Activated CD8-positive, alpha-beta T cell treated with anti-CD3 and anti-CD28 coated beads for 36 hours (primary cell): ENCODE data around the gene CRYZ. TPM values are rescaled to one million over a fixed set of nuclear protein-coding genes. Genes with fewer than 3 reads are reported as not detected.

Experiments
- ATAC-seq: fragments of 200-7000 bp; cut with Tn5 transposase; one replicate; pipeline ENCODE4 v1.10.0; 2021; ENCODE audit warnings: mild to moderate bottlenecking, moderate library complexity
- CTCF ChIA-PET: fragments of 350-600 bp; sonication (Branson Sonifier 250); formaldehyde crosslinking; loops from one replicate; lab custom pipeline; 2021; ENCODE audit warnings: antibody characterized with exemption; lab: Charles Lee
- POLR2A ChIA-PET: fragments of 350-600 bp; sonication (Branson Sonifier 250); formaldehyde crosslinking; loops from one replicate; lab custom pipeline; 2021; ENCODE audit warnings: antibody characterized with exemption; lab: Charles Lee
- DNase-seq: peaks from one replicate; pipeline ENCODE4 v3.0.0-alpha.2; 2020
- H3K27ac Mint-ChIP-seq: one replicate; pipeline ENCODE4 v1.8.0; 2021; ENCODE audit warnings: mild to moderate bottlenecking, mixed read lengths
- H3K27me3 Mint-ChIP-seq: one replicate; pipeline ENCODE4 v1.8.0; 2021; ENCODE audit warnings: mixed read lengths
- H3K36me3 Mint-ChIP-seq: one replicate; pipeline ENCODE4 v1.8.0; 2021; ENCODE audit warnings: low read depth, mixed read lengths
- H3K4me1 Mint-ChIP-seq: one replicate; pipeline ENCODE4 v1.8.0; 2021; ENCODE audit warnings: low read depth, mixed read lengths
- H3K4me3 Mint-ChIP-seq: one replicate; pipeline ENCODE4 v1.8.0; 2021; ENCODE audit warnings: mild to moderate bottlenecking, moderate library complexity, mixed read lengths
- H3K9me3 Mint-ChIP-seq: one replicate; pipeline ENCODE4 v1.8.0; 2021; ENCODE audit warnings: mixed read lengths
- intact Hi-C: fragments of 100-400 bp; cut with micrococcal nuclease; formaldehyde crosslinking; loops from one replicate; pipeline ENCODE4 v1.10.0; 2022
- total RNA-seq, 2 experiments: library from RNA; stranded (reverse); gene quantifications; one replicate each; pipeline ENCODE4 v1.2.3, GENCODE V29; 2021
- TF ChIP-seq, protein P1 (sequence below): fragments of 200-600 bp; IDR thresholded peaks from one replicate; pipeline ENCODE4 v1.8.0; 2022; ENCODE audit warnings: antibody characterized with exemption, mild to moderate bottlenecking

CRYZ gene
- total RNA-seq, 2 experiments from 2014 or later, result 6.0 to 7.5 TPM

DNA sequence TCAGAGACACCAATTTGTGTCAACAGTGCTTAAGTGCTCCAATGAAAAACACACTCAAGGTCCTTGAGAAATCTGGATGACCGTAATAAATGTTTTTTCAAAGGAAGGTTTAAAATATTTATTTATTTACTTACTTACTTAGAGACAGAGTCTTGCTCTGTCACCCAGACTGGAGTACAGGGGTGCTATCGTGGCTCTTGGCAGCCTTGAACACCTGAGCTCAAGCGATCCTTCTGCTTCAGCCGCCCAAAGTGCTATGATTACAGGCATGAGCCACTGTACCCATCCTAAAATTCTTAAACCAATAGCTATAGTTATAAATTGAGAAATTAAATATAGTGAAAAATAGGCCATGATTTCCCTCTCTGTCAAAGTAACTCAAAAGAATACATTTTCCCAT, 41.9 kb downstream of the CRYZ start:
- TF ChIP-seq, protein P1, sequence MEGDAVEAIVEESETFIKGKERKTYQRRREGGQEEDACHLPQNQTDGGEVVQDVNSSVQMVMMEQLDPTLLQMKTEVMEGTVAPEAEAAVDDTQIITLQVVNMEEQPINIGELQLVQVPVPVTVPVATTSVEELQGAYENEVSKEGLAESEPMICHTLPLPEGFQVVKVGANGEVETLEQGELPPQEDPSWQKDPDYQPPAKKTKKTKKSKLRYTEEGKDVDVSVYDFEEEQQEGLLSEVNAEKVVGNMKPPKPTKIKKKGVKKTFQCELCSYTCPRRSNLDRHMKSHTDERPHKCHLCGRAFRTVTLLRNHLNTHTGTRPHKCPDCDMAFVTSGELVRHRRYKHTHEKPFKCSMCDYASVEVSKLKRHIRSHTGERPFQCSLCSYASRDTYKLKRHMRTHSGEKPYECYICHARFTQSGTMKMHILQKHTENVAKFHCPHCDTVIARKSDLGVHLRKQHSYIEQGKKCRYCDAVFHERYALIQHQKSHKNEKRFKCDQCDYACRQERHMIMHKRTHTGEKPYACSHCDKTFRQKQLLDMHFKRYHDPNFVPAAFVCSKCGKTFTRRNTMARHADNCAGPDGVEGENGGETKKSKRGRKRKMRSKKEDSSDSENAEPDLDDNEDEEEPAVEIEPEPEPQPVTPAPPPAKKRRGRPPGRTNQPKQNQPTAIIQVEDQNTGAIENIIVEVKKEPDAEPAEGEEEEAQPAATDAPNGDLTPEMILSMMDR, result no peak
- H3K27me3 Mint-ChIP-seq, result peaks cover 2% of the 10 kb centered on the region
- ChIA-PET POLR2A (no interaction called here), CTCF (interaction anchor here (0.6 to 4.0 kb wide), 7 partner anchors 10 to 76 kb away, joined by 3 to 13 read pairs (median 9); no protein-coding TSS in a partner anchor)
- intact Hi-C loops, result no loop called here
- no peak overlapping the region for H3K4me3 Mint-ChIP-seq
- no peaks in the 10 kb centered on the region for H3K4me1 Mint-ChIP-seq
- no peaks in the 10 kb centered on the region for H3K9me3 Mint-ChIP-seq
- DNase-seq, result no peak
- no peak for ATAC-seq
- no peak overlapping the region for H3K27ac Mint-ChIP-seq
- no peaks in the 10 kb centered on the region for H3K36me3 Mint-ChIP-seq

- no peak for DNase-seq
- Mint-ChIP-seq H3K36me3 (no peaks in the 10 kb centered on the region), H3K4me3 (no peak overlapping the region), H3K4me1 (no peaks in the 10 kb centered on the region), H3K27ac (no peak overlapping the region), H3K27me3 (peaks cover 2% of the 10 kb centered on the region), H3K9me3 (no peaks in the 10 kb centered on the region)
- TF ChIP-seq, protein P1, result no peak
- no peak for ATAC-seq
- ChIA-PET POLR2A (no interaction called here), CTCF (interaction anchor here (0.6 to 4.0 kb wide), 16 partner anchors 10 to 187 kb away, joined by 3 to 13 read pairs (median 6); no protein-coding TSS in a partner anchor)
- intact Hi-C loops, result no loop called here
These were observed 42.5 kb downstream of the CRYZ start for GRCh38 chr1:74690364-74690696.

DNA sequence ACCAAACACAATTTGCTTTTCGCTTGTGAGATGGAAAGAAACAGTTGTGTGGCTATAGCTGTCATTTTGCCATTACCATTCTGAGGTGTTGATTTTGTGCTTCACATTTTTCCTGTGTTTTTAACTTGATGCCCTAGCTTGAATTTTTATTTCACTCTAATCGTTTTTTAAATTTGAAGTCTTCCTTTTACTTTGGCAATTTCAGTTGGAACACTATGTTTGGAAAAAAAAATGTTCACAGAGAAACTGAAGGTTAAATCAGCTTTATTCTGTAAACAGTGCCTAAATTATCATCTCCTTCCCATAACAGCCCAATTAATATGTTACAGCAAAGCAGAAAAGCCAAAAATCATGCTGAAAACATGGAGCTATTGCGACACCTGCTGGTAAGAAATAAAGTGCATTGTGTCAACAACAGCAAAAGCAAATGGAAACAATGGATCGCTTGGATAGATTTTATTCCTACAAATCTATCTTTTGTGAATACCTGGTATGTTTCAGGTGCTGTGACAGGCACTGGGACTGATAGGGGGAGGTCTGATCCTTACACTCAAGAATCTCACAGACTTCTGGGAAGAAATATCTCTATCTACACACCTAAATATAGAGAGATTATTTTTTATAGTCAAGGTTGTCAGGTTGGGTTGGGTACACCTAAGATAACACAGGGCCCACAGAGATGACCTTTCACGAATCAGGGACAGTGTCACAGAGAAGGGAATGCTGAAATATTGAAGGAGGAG, 43.1 kb downstream of the CRYZ start:
- H3K4me3 Mint-ChIP-seq, result no peak overlapping the region
- POLR2A ChIA-PET, result no interaction called here

DNA sequence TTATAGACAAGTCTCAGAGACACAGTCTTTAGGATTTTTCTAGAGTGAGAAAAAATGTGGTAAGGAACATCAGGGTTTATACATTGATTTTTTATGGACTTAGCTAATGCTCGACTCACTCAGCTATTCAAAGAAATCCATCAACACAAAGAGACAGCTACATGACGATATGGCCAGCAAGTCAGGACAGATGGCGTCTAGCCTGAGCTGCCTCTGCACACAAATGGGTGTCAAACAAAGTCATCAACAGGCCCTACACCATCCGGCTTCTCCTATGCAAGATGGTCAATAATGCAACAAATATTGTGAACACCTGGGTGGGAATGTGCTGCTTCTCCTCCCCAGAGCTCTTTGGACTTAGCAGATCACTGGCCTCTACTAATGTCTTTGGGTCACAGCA, 45.9 kb downstream of the CRYZ start:
- TF ChIP-seq, protein P1, result no peak
- no peaks in the 10 kb centered on the region for H3K36me3 Mint-ChIP-seq
- H3K27ac Mint-ChIP-seq, result no peak overlapping the region
- H3K9me3 Mint-ChIP-seq, result no peaks in the 10 kb centered on the region
- ChIA-PET CTCF (interaction anchor here (1.1 kb wide), 1 partner anchor 52 kb away, joined by 3 read pairs; no protein-coding TSS in a partner anchor), POLR2A (no interaction called here)
- DNase-seq (no peak), ATAC-seq (no peak)
- H3K4me1 Mint-ChIP-seq, result no peaks in the 10 kb centered on the region
- intact Hi-C loops, result no loop called here
- H3K4me3 Mint-ChIP-seq, result no peak overlapping the region
- peaks cover 4% of the 10 kb centered on the region for H3K27me3 Mint-ChIP-seq

More for the DNA sequence above, 43.1 kb downstream of the CRYZ start:
- H3K4me1 Mint-ChIP-seq, result no peaks in the 10 kb centered on the region
- DNase-seq, result peak; percentile 55
- H3K9me3 Mint-ChIP-seq, result no peaks in the 10 kb centered on the region
- TF ChIP-seq, protein P1, result peak; percentile 90
- H3K36me3 Mint-ChIP-seq, result no peaks in the 10 kb centered on the region
- intact Hi-C loops, result no loop called here
- H3K27ac Mint-ChIP-seq, result no peak overlapping the region
- H3K27me3 Mint-ChIP-seq, result peaks cover 2% of the 10 kb centered on the region
- CTCF ChIA-PET, result interaction anchor here (0.7 to 4.0 kb wide), 26 partner anchors 9 to 898 kb away, joined by 3 to 13 read pairs (median 4); no protein-coding TSS in a partner anchor
- ATAC-seq, result no peak

GRCh38 chr1:74684301-74684700, 48.5 kb downstream of the CRYZ start:
- intact Hi-C loops, result no loop called here
- peaks cover 6% of the 10 kb centered on the region for H3K27me3 Mint-ChIP-seq

More at GRCh38 chr1:74684301-74684700, 48.5 kb downstream of the CRYZ start:
- ChIA-PET POLR2A (no interaction called here), CTCF (no interaction called here)
- Mint-ChIP-seq H3K27ac (no peak overlapping the region), H3K36me3 (no peaks in the 10 kb centered on the region), H3K4me3 (no peak overlapping the region), H3K4me1 (no peaks in the 10 kb centered on the region), H3K9me3 (no peaks in the 10 kb centered on the region)
- DNase-seq (no peak), ATAC-seq (no peak)
- TF ChIP-seq, protein P1, result no peak
